ENCODE data around the gene GLB1L3. TPM values are rescaled to one million over a fixed set of nuclear protein-coding genes. Genes with fewer than 3 reads are reported as not detected.
"Not testable (repeated sequence)": the region's sequence is repeated elsewhere in the genome, so short reads cannot be mapped to it uniquely, and the experiment has no call there.

The GLB1L3 gene
- total RNA-seq, 1 experiment from 2014 or later = not detected

GRCh38 chr11:134292661-134293060, 16.5 kb downstream of the GLB1L3 start:
- in situ Hi-C loops (cut with HindIII; ENCODE audit: low sequenced_read_pairs) = no loop called here
- no peak for DNase-seq (ENCODE audit: low spot score)

- no peak for DNase-seq (ENCODE audit: low spot score)
Observed at GRCh38 chr11:134293119-134294113, 17.2 kb downstream of the GLB1L3 start.

GRCh38 chr11:134294664-134295063, 18.5 kb downstream of the GLB1L3 start:
- DNase-seq (ENCODE audit: low spot score) = no peak
- in situ Hi-C loops (cut with HindIII; ENCODE audit: low sequenced_read_pairs) = no loop called here

More at GRCh38 chr11:134293119-134294113, 17.2 kb downstream of the GLB1L3 start:
- in situ Hi-C loops (cut with HindIII; ENCODE audit: low sequenced_read_pairs) = no loop called here

GRCh38 chr11:134312223-134312622, 36.0 kb downstream of the GLB1L3 start:
- DNase-seq (ENCODE audit: low spot score) = no peak
- in situ Hi-C loops (cut with HindIII; ENCODE audit: low sequenced_read_pairs) = no loop called here

- in situ Hi-C loops (cut with HindIII; ENCODE audit: low sequenced_read_pairs) = no loop called here
- DNase-seq (ENCODE audit: low spot score) = no peak
Observed at GRCh38 chr11:134312807-134313206, 36.6 kb downstream of the GLB1L3 start.

- DNase-seq (ENCODE audit: low spot score) = no peak
- in situ Hi-C loops (cut with HindIII; ENCODE audit: low sequenced_read_pairs) = no loop called here
Observed at GRCh38 chr11:134313379-134313778, 37.2 kb downstream of the GLB1L3 start.

GRCh38 chr11:134313821-134314607, 37.8 kb downstream of the GLB1L3 start:
- in situ Hi-C loops (cut with HindIII; ENCODE audit: low sequenced_read_pairs) = no loop called here
- DNase-seq (ENCODE audit: low spot score) = no peak

GRCh38 chr11:134317103-134317502, 40.9 kb downstream of the GLB1L3 start:
- in situ Hi-C loops (cut with HindIII; ENCODE audit: low sequenced_read_pairs) = no loop called here

GRCh38 chr11:134321373-134321772, 45.2 kb downstream of the GLB1L3 start:
- in situ Hi-C loops (cut with HindIII; ENCODE audit: low sequenced_read_pairs); DNase-seq (ENCODE audit: low spot score): not testable (repeated sequence)

More at GRCh38 chr11:134317103-134317502, 40.9 kb downstream of the GLB1L3 start:
- no peak for DNase-seq (ENCODE audit: low spot score)

GRCh38 chr11:134322553-134322952, 46.4 kb downstream of the GLB1L3 start:
- in situ Hi-C loops (cut with HindIII; ENCODE audit: low sequenced_read_pairs) = no loop called here
- no peak for DNase-seq (ENCODE audit: low spot score)

- in situ Hi-C loops (cut with HindIII; ENCODE audit: low sequenced_read_pairs) = no loop called here
- no peak for DNase-seq (ENCODE audit: low spot score)
Observed at GRCh38 chr11:134328433-134328832, 52.3 kb downstream of the GLB1L3 start.

GRCh38 chr11:134330611-134331353, 54.6 kb downstream of the GLB1L3 start:
- DNase-seq (ENCODE audit: low spot score) = no peak
- in situ Hi-C loops (cut with HindIII; ENCODE audit: low sequenced_read_pairs) = no loop called here

GRCh38 chr11:134331354-134332188, 55.4 kb downstream of the GLB1L3 start, which contains the start of gene GLB1L2:
GLB1L2 (plus strand) TSS chr11:134331988; CDS start chr11:134332062, 74 bp downstream.
- DNase-seq (ENCODE audit: low spot score) = peak; percentile 8
- in situ Hi-C loops (cut with HindIII; ENCODE audit: low sequenced_read_pairs) = no loop called here

GRCh38 chr11:134332189-134332631, 56.0 kb downstream of the GLB1L3 start:
- in situ Hi-C loops (cut with HindIII; ENCODE audit: low sequenced_read_pairs) = no loop called here
- DNase-seq (ENCODE audit: low spot score) = no peak

- in situ Hi-C loops (cut with HindIII; ENCODE audit: low sequenced_read_pairs) = no loop called here
Observed at GRCh38 chr11:134332782-134333181, 56.6 kb downstream of the GLB1L3 start.

GRCh38 chr11:134333312-134333711, 57.1 kb downstream of the GLB1L3 start:
- no peak for DNase-seq (ENCODE audit: low spot score)
- in situ Hi-C loops (cut with HindIII; ENCODE audit: low sequenced_read_pairs) = no loop called here

More at GRCh38 chr11:134332782-134333181, 56.6 kb downstream of the GLB1L3 start:
- no peak for DNase-seq (ENCODE audit: low spot score)

GRCh38 chr11:134333946-134334345, 57.8 kb downstream of the GLB1L3 start:
- no peak for DNase-seq (ENCODE audit: low spot score)
- in situ Hi-C loops (cut with HindIII; ENCODE audit: low sequenced_read_pairs) = no loop called here

Data from G401 (cell line).